Parathyroid adenoma (tissue), 2 donors: ENCODE results near the gene GRIA4.

Source experiments
- H2AFZ ChIP-seq: fragments of 300-600 bp; sonication (generic); one replicate; pipeline ENCODE4 v1.7.0; 2017; ENCODE audit warnings: antibody characterized with exemption, mild to moderate bottlenecking
- H3K27ac ChIP-seq: fragments of 300-600 bp; sonication (generic); one replicate; pipeline ENCODE4 v1.7.0; 2017
- H3K27me3 ChIP-seq: fragments of 300-600 bp; sonication (generic); one replicate; pipeline ENCODE4 v1.7.0; 2017; ENCODE audit warnings: low read length; ENCODE audit not compliant: control insufficient read depth, insufficient read depth
- H3K36me3 ChIP-seq: fragments of 300-600 bp; sonication (generic); one replicate; pipeline ENCODE4 v1.7.0; 2017; ENCODE audit warnings: low read length; ENCODE audit not compliant: control insufficient read depth, insufficient read depth
- H3K4me1 ChIP-seq: fragments of 300-600 bp; sonication (generic); one replicate; pipeline ENCODE4 v1.7.0; 2017; ENCODE audit warnings: control low read depth
- H3K4me2 ChIP-seq: fragments of 300-600 bp; sonication (generic); one replicate; pipeline ENCODE4 v1.7.0; 2017; ENCODE audit warnings: low read length
- H3K4me3 ChIP-seq: fragments of 300-600 bp; sonication (generic); one replicate; pipeline ENCODE4 v1.7.0; 2017; ENCODE audit warnings: low read depth, low read length
- H3K79me2 ChIP-seq: fragments of 300-600 bp; sonication (generic); one replicate; pipeline ENCODE4 v1.7.0; 2017; ENCODE audit warnings: control low read depth
- H3K9ac ChIP-seq: fragments of 300-600 bp; sonication (generic); one replicate; pipeline ENCODE4 v1.7.0; 2017; ENCODE audit warnings: mild to moderate bottlenecking
- H3K9me3 ChIP-seq: fragments of 300-600 bp; sonication (generic); one replicate; pipeline ENCODE4 v1.7.0; 2017; ENCODE audit warnings: low read length; ENCODE audit not compliant: control insufficient read depth
- CTCF ChIP-seq: fragments of 300-600 bp; sonication (generic); IDR thresholded peaks from one replicate; pipeline ENCODE4 v1.7.0; 2017; ENCODE audit warnings: antibody characterized with exemption, mild to moderate bottlenecking
- donor health status: primary hyperparathyroidism.

The GRIA4 gene

GRCh38 chr11:105789579-105790420 lies 179.9 kb downstream of the GRIA4 start:
- no peak overlapping the region for H3K9ac ChIP-seq
- H3K4me2 ChIP-seq, result no peak overlapping the region
- H3K79me2 ChIP-seq, result no peaks in the 10 kb centered on the region
- no peak overlapping the region for H3K27ac ChIP-seq
- no peaks in the 10 kb centered on the region for H3K27me3 ChIP-seq
- no peaks in the 10 kb centered on the region for H3K36me3 ChIP-seq
- H2AFZ ChIP-seq, result no peak overlapping the region
- no peak overlapping the region for H3K4me3 ChIP-seq
- TF ChIP-seq CTCF, result no peak
- no peaks in the 10 kb centered on the region for H3K9me3 ChIP-seq
- no peaks in the 10 kb centered on the region for H3K4me1 ChIP-seq

DNA sequence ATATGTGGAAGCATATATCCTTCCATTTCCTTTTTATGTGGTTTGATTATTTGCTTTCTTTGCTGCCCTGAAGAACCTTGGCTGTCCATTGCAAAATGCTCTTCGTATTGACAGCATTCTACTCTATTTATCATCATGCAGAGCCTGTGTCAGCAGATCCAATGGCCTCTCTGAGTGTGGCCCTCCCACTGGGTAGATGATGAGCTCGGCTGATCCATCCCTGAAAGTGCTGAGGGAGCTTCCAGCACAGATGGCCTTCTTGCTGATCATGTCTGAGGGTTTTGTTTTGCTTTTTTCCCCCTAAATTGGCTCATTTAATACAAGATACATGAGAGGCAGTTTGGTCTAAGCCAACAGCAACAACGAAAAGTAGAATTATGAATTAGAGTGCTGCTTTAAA lies 181.0 kb downstream of the GRIA4 start:
- H3K4me1 ChIP-seq, result no peaks in the 10 kb centered on the region
- no peaks in the 10 kb centered on the region for H3K9me3 ChIP-seq
- H3K27me3 ChIP-seq, result no peaks in the 10 kb centered on the region
- TF ChIP-seq CTCF, result no peak
- no peak overlapping the region for H2AFZ ChIP-seq
- H3K4me2 ChIP-seq, result no peak overlapping the region
- H3K9ac ChIP-seq, result no peak overlapping the region
- H3K4me3 ChIP-seq, result no peak overlapping the region
- H3K27ac ChIP-seq, result no peak overlapping the region
- H3K36me3 ChIP-seq, result no peaks in the 10 kb centered on the region
- H3K79me2 ChIP-seq, result no peaks in the 10 kb centered on the region

GRCh38 chr11:105793092-105793491 lies 183.2 kb downstream of the GRIA4 start:
- H3K27me3 ChIP-seq, result no peaks in the 10 kb centered on the region
- no peak for TF ChIP-seq CTCF
- no peak overlapping the region for H3K27ac ChIP-seq
- no peaks in the 10 kb centered on the region for H3K36me3 ChIP-seq
- H3K4me1 ChIP-seq, result no peaks in the 10 kb centered on the region
- H2AFZ ChIP-seq, result no peak overlapping the region
- H3K79me2 ChIP-seq, result no peaks in the 10 kb centered on the region
- no peak overlapping the region for H3K4me2 ChIP-seq
- no peak overlapping the region for H3K9ac ChIP-seq
- no peak overlapping the region for H3K4me3 ChIP-seq
- no peaks in the 10 kb centered on the region for H3K9me3 ChIP-seq

GRCh38 chr11:105799263-105799662 lies 189.4 kb downstream of the GRIA4 start:
- Histone ChIP-seq H3K4me3 (no peak overlapping the region), H3K36me3 (no peaks in the 10 kb centered on the region), H2AFZ (no peak overlapping the region), H3K9ac (no peak overlapping the region), H3K4me1 (no peaks in the 10 kb centered on the region), H3K79me2 (no peaks in the 10 kb centered on the region), H3K27me3 (no peaks in the 10 kb centered on the region), H3K9me3 (no peaks in the 10 kb centered on the region), H3K27ac (no peak overlapping the region), H3K4me2 (no peak overlapping the region)
- TF ChIP-seq CTCF, result no peak
